Heart right ventricle (tissue), 16 donors: Measurements from ENCODE around the gene DIP2C. TPM values are rescaled to one million over a fixed set of nuclear protein-coding genes. Genes with fewer than 3 reads are reported as not detected.

Source experiments
- ATAC-seq, 8 donors: fragments of 200-7000 bp; cut with Tn5 transposase; one replicate each; pipeline ENCODE4 v1.9.1; 2020; ENCODE audit warnings: mild to moderate bottlenecking in 8 of 8, moderate library complexity in 8 of 8, moderate number of reproducible peaks in 1 of 8
- DNase-seq, 2 donors: peaks; one replicate each; pipeline ENCODE4 v3.0.0-alpha.2; 2020
- H3K27ac ChIP-seq, 10 donors: fragments of 200-600 bp; sonication (generic) in 2 of 10; one replicate each; pipeline versions ENCODE4 v1.5.0 to v1.8.0; 2020 to 2022; ENCODE audit warnings: mild to moderate bottlenecking in 3 of 10
- H3K27me3 ChIP-seq, 7 donors: fragments of 200-600 bp; one replicate each; pipeline ENCODE4 v1.8.0; 2021 to 2022; ENCODE audit warnings: mild to moderate bottlenecking in 2 of 7
- H3K36me3 ChIP-seq, 9 donors: fragments of 200-600 bp; sonication (generic) in 1 of 9; one replicate each; pipeline versions ENCODE4 v1.5.0 to v1.8.0; 2020 to 2022; ENCODE audit warnings: mild to moderate bottlenecking in 2 of 9
- H3K4me1 ChIP-seq, 9 donors: fragments of 200-600 bp; sonication (generic) in 1 of 9; one replicate each; pipeline versions ENCODE4 v1.5.0 to v1.8.0; 2020 to 2022; ENCODE audit warnings: mild to moderate bottlenecking in 4 of 9
- H3K4me3 ChIP-seq, 10 donors: fragments of 200-600 bp; sonication (generic) in 2 of 10; one replicate each; pipeline versions ENCODE4 v1.5.0 to v1.8.0; 2020 to 2022; ENCODE audit warnings: mild to moderate bottlenecking in 7 of 10, moderate library complexity in 2 of 10
- H3K9me3 ChIP-seq, 11 donors: fragments of 200-600 bp in 10 of 11; sonication (generic) in 2 of 11; one replicate each; pipeline versions ENCODE4 v1.5.0 to v1.8.0; 2013 to 2022; ENCODE audit warnings: mild to moderate bottlenecking in 2 of 11, control low read depth in 1 of 11, moderate library complexity in 1 of 11
- CTCF ChIP-seq, 9 donors: fragments of 200-600 bp; sonication (generic) in 2 of 9; IDR thresholded peaks; one replicate each; pipeline versions ENCODE4 v1.5.0 to v1.8.0; 2021 to 2022; ENCODE audit warnings: antibody characterized with exemption in 9 of 9, mild to moderate bottlenecking in 5 of 9, moderate library complexity in 1 of 9
- WGBS, 2 donors: extraction: QIAGEN DNeasy Blood & Tissue Kit; methylation state at CpG; one replicate each; pipeline ENCODE4 v1.1.7; 2013; ENCODE audit warnings: inconsistent platforms in 1 of 2; 5-methylcytosine and 5-hydroxymethylcytosine counted together
- intact Hi-C, 10 donors: fragments of 100-400 bp; cut with DNase I; formaldehyde crosslinking; loops; one replicate each; pipeline versions ENCODE4 v1.11.1 to v1.14.2; 2022
- polyA plus RNA-seq, 2 donors: library from polyadenylated mRNA; stranded (reverse); fragments of 200-250 nt; gene quantifications; one replicate each; pipeline ENCODE4 v1.2.3, GENCODE V29; 2013
- total RNA-seq, 10 donors: library from RNA; stranded (reverse); fragmentation: NEBNext Ultra II Directional in 3 of 10; extraction: Animal tissue kit (Norgen Biotek cat#: 25700) in 3 of 10; gene quantifications; one replicate each; pipeline versions ENCODE4 v1.2.1 to v1.2.4, GENCODE V29; 2021 to 2023
- donor health status: Arrhythmogenic right ventricular cardiomyopathy.
- donor health status: ischemic (EF 13 %, LVEDD 7.1; RV severe dilation, severe dysfunction).
- donor health status: healthy with polysubstance abuse.
- donor health status: DM: no; HTN: yes; CAD: no.
- donor health status: DM: no; HTN: no; CAD: no.
- donor health status: ischemic (EF 25% LVEDD 6.9; RV normal size, moderate dysfunction).
- donor health status: ischemic (EF 25% LVEDD 5.7; RV mildly dilated, moderate dysfunction).
- donor health status: healthy.
- donor health status: DM: yes; HTN: yes; CAD: no.
- donor health status: Ischemic cardiomyopathy.
- donor health status: ischemic (EF 35%, LVEDD 5.7; RV mildly dilated, moderate dysfunction).
- donor health status: nonischemic (EF 11% LVEDD 7.7; RV severe dilation, severe dysfunction).
- donor health status: DM: yes; HTN: yes; CAD: no.
- donor health status: PGD.
- donor health status: ischemic (EF 29% LVEDD 5.4; RV normal size, mild dysfunction).
- donor health status: nonischemic (EF 23%, LVEDD 6.1; RV moderate dilation, normal function).

The DIP2C gene
- total and polyA plus RNA-seq, 12 donors: 7.1 to 48.2 (median 33.7) TPM

- DNase-seq: peak in 1 of 2 donors; percentile 56
- WGBS, 2 donors: 55 to 72% methylated on average over 30 of the region's 30 CpGs
- H3K4me3 ChIP-seq: peak overlapping the region in 9 of 10 donors; percentile 4 to 47 (median 40)
- ATAC-seq: peak in 6 of 8 donors; percentile 39 to 69 (median 45)
- intact Hi-C loops: loop anchor here in 1 of 10 donors (10.0 kb wide), 1 partner anchor 151 kb away; no protein-coding TSS in a partner anchor
- TF ChIP-seq CTCF (IDR thresholded peaks at IDR 0.05): no peak
- peaks cover 7 to 49% (median 24%) of the 10 kb centered on the region in 9 donors for H3K4me1 ChIP-seq
- peak overlapping the region in 2 of 10 donors; percentile 5 to 41 for H3K27ac ChIP-seq
- H3K9me3 ChIP-seq: no peaks in the 10 kb centered on the region
- no peaks in the 10 kb centered on the region for H3K36me3 ChIP-seq
- H3K27me3 ChIP-seq: no peaks in the 10 kb centered on the region
Measured at GRCh38 chr10:665579-666091, 23.8 kb downstream of the DIP2C start.

DNA sequence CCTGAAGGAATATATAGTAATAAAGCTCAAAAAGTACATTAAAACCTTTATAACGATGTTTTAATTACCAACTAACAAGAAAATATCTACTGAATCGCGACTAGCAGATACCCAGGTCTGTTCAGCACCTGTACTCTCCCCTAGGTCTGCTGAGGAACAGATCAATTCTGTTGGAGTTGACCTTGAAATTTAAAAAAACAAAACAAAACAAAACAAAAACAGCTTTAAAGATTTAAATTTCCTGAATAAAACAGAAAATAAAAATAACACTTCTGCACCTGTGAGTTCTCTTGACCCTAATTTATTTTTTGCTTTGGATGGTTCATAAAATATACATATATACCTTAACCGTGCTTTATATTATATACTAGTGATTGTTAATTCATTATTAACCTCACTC lies 24.6 kb downstream of the DIP2C start:
- no peaks in the 10 kb centered on the region for H3K9me3 ChIP-seq
- H3K4me1 ChIP-seq: peaks cover 7 to 57% (median 28%) of the 10 kb centered on the region in 9 donors
- no peak for DNase-seq
- no peaks in the 10 kb centered on the region for H3K27me3 ChIP-seq
- intact Hi-C loops: loop anchor here in 1 of 10 donors (10.0 kb wide), 1 partner anchor 150 kb away; no protein-coding TSS in a partner anchor
- ATAC-seq: no peak
- no peak for TF ChIP-seq CTCF (IDR thresholded peaks at IDR 0.05)
- no peaks in the 10 kb centered on the region for H3K36me3 ChIP-seq
- WGBS, 2 donors: 95 to 96% methylated on average over 4 of the region's 4 CpGs
- H3K4me3 ChIP-seq: peak overlapping the region in 2 of 10 donors; percentile 4 to 47
- H3K27ac ChIP-seq: no peak overlapping the region

DNA sequence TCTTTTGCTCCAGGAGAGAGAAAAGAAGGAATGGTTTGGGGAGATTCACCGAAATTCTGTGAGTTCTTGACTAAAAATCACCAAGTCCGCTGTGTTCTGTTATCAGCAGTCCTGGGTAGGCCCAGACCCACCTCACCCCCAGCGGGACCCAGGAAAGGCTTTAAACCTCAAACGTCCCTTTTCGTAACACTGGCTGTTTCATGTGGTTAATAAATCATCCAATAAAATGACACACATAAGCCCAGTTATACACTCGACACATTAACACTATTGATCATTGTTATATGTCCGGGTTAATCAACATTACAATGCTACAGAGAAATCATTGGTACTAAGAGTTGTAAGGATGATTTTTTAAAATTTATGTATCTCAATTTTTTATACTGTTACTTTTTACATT lies 25.2 kb downstream of the DIP2C start:
- 91 to 96% methylated on average over 7 of the region's 7 CpGs for WGBS, 2 donors
- intact Hi-C loops: loop anchor here in 1 of 10 donors (10.0 kb wide), 1 partner anchor 150 kb away; no protein-coding TSS in a partner anchor
- ATAC-seq: no peak

GRCh38 chr10:663831-664251 lies 25.6 kb downstream of the DIP2C start:
- DNase-seq (no peak), ATAC-seq (no peak)
- Histone ChIP-seq H3K27me3 (no peaks in the 10 kb centered on the region), H3K36me3 (no peaks in the 10 kb centered on the region), H3K27ac (no peak overlapping the region), H3K9me3 (no peaks in the 10 kb centered on the region), H3K4me3 (no peak overlapping the region), H3K4me1 (peaks cover 13 to 67% (median 37%) of the 10 kb centered on the region in 9 donors)
- no peak for TF ChIP-seq CTCF (IDR thresholded peaks at IDR 0.05)
- intact Hi-C loops: loop anchor here in 1 of 10 donors (10.0 kb wide), 1 partner anchor 149 kb away; no protein-coding TSS in a partner anchor
- WGBS, 2 donors: 56 to 62% methylated on average over 13 of the region's 13 CpGs

More for the DNA sequence above, 25.2 kb downstream of the DIP2C start:
- no peak overlapping the region for H3K27ac ChIP-seq
- peaks cover 13 to 63% (median 33%) of the 10 kb centered on the region in 9 donors for H3K4me1 ChIP-seq
- no peak overlapping the region for H3K4me3 ChIP-seq
- H3K9me3 ChIP-seq: no peaks in the 10 kb centered on the region
- no peak for TF ChIP-seq CTCF (IDR thresholded peaks at IDR 0.05)
- DNase-seq: no peak
- no peaks in the 10 kb centered on the region for H3K27me3 ChIP-seq
- no peaks in the 10 kb centered on the region for H3K36me3 ChIP-seq
